H9 (cell line): Measurements from ENCODE around the gene GID8. TPM values are rescaled to one million over a fixed set of nuclear protein-coding genes. Genes with fewer than 3 reads are reported as not detected.

Source experiments
- DNase-seq: peaks from one replicate; pipeline ENCODE4 v3.0.0-alpha.2; 2017
- H2AFZ ChIP-seq: one replicate; pipeline ENCODE4 v1.6.1; 2013; ENCODE audit warnings: mild to moderate bottlenecking, low read length, control low read depth, moderate library complexity
- H2AK5ac ChIP-seq: 2 replicates; pipeline ENCODE4 v1.6.1; 2013; ENCODE audit warnings: low read length, control low read depth, mixed read lengths; ENCODE audit not compliant: insufficient read length
- H2BK120ac ChIP-seq: one replicate; pipeline ENCODE4 v1.6.1; 2013; ENCODE audit warnings: low read depth, mild to moderate bottlenecking, low read length, control low read depth, inconsistent platforms; ENCODE audit not compliant: poor library complexity, severe bottlenecking
- H2BK12ac ChIP-seq: 2 replicates; pipeline ENCODE4 v1.6.1; 2013; ENCODE audit warnings: low read length, control low read depth, mixed read lengths, low read depth; ENCODE audit not compliant: insufficient read length
- H2BK15ac ChIP-seq: 2 replicates; pipeline ENCODE4 v1.6.1; 2013; ENCODE audit warnings: low read depth, low read length, control low read depth
- H2BK20ac ChIP-seq: one replicate; pipeline ENCODE4 v1.6.1; 2013; ENCODE audit warnings: low read depth, mild to moderate bottlenecking, low read length, control low read depth, inconsistent platforms; ENCODE audit not compliant: poor library complexity, severe bottlenecking
- H2BK5ac ChIP-seq: 2 replicates; pipeline ENCODE4 v1.6.1; 2013; ENCODE audit warnings: low read length, control low read depth, mixed read lengths; ENCODE audit not compliant: insufficient read length
- H3K14ac ChIP-seq: 2 replicates; pipeline ENCODE4 v1.6.1; 2013; ENCODE audit warnings: low read length, control low read depth; ENCODE audit not compliant: insufficient read depth
- H3K18ac ChIP-seq: 2 replicates; pipeline ENCODE4 v1.6.1; 2013; ENCODE audit warnings: low read depth, mild to moderate bottlenecking, mixed read lengths, low read length, control low read depth; ENCODE audit not compliant: insufficient read length
- H3K23ac ChIP-seq: 2 replicates; pipeline ENCODE4 v1.6.1; 2013; ENCODE audit warnings: low read length, control low read depth, mixed read lengths, low read depth; ENCODE audit not compliant: insufficient read length
- H3K23me2 ChIP-seq: 2 replicates; pipeline ENCODE4 v1.6.1; 2013; ENCODE audit warnings: low read depth, mild to moderate bottlenecking, mixed read lengths, low read length, control low read depth; ENCODE audit not compliant: insufficient read length, poor library complexity, severe bottlenecking
- H3K27ac ChIP-seq: 2 replicates; pipeline ENCODE4 v1.5.1; 2013; ENCODE audit warnings: low read length, control low read depth, mixed read lengths, low read depth; ENCODE audit not compliant: insufficient read length
- H3K27me3 ChIP-seq: 2 replicates; pipeline ENCODE4 v1.6.1; 2013; ENCODE audit warnings: low read length, control low read depth, inconsistent platforms; ENCODE audit not compliant: insufficient read depth
- H3K4ac ChIP-seq: 2 replicates; pipeline ENCODE4 v1.6.1; 2013; ENCODE audit warnings: low read depth, mild to moderate bottlenecking, control low read depth, inconsistent platforms, low read length, moderate library complexity
- H3K4me1 ChIP-seq: 2 replicates; pipeline ENCODE4 v1.6.1; 2013; ENCODE audit warnings: low read length, control low read depth, inconsistent platforms; ENCODE audit not compliant: insufficient read depth
- H3K4me2 ChIP-seq: 2 replicates; pipeline ENCODE4 v1.6.1; 2013; ENCODE audit warnings: low read length, control low read depth, mixed read lengths; ENCODE audit not compliant: insufficient read length, insufficient read depth
- H3K56ac ChIP-seq: 2 replicates; pipeline ENCODE4 v1.6.1; 2013; ENCODE audit warnings: low read depth, mild to moderate bottlenecking, mixed read lengths, low read length, control low read depth; ENCODE audit not compliant: insufficient read length
- H3K79me1 ChIP-seq: 2 replicates; pipeline ENCODE4 v1.6.1; 2013; ENCODE audit warnings: low read depth, mild to moderate bottlenecking, moderate library complexity, low read length, control low read depth, inconsistent platforms; ENCODE audit not compliant: insufficient read depth, poor library complexity, severe bottlenecking
- H3K79me2 ChIP-seq: 2 replicates; pipeline ENCODE4 v1.6.1; 2013; ENCODE audit warnings: low read length, control low read depth, inconsistent platforms; ENCODE audit not compliant: insufficient read depth
- H3K9ac ChIP-seq: 2 replicates; pipeline ENCODE4 v1.6.1; 2013; ENCODE audit warnings: low read length, control low read depth, mixed read lengths; ENCODE audit not compliant: insufficient read length; ENCODE audit errors: extremely low read depth
- H3K9me3 ChIP-seq: one replicate; pipeline ENCODE4 v1.6.1; 2013; ENCODE audit warnings: low read depth, low read length, inconsistent platforms; ENCODE audit not compliant: control insufficient read depth
- H3T11ph ChIP-seq: one replicate; pipeline ENCODE4 v1.6.1; 2013; ENCODE audit warnings: mild to moderate bottlenecking, low read length, control low read depth, inconsistent platforms
- H4K20me1 ChIP-seq: one replicate; pipeline ENCODE4 v1.6.1; 2013; ENCODE audit not compliant: control insufficient read depth, insufficient read length, insufficient read depth
- H4K5ac ChIP-seq: 2 replicates; pipeline ENCODE4 v1.6.1; 2013; ENCODE audit warnings: low read depth, mild to moderate bottlenecking, mixed read lengths, low read length, control low read depth; ENCODE audit not compliant: insufficient read length
- H4K8ac ChIP-seq: replicated peaks from 2 replicates; pipeline ENCODE4 v1.6.1; 2013; ENCODE audit warnings: low read length, control low read depth, mixed read lengths, low read depth; ENCODE audit not compliant: insufficient read length
- H4K91ac ChIP-seq: 2 replicates; pipeline ENCODE4 v1.6.1; 2013; ENCODE audit warnings: low read depth, mild to moderate bottlenecking, moderate library complexity, mixed read lengths, low read length, control low read depth; ENCODE audit not compliant: insufficient read length
- H3K27ac Mint-ChIP-seq, 3 experiments: 2 replicates in 2 of 3; 3 replicates in 1 of 3; pipeline ENCODE4 v1.8.0; 2020 to 2021; ENCODE audit warnings: mixed read lengths in 3 of 3, mild to moderate bottlenecking in 1 of 3, moderate library complexity in 1 of 3
- H3K27me3 Mint-ChIP-seq: 2 replicates; pipeline ENCODE4 v1.8.0; 2021; ENCODE audit warnings: low read depth, mild to moderate bottlenecking, moderate library complexity, mixed read lengths
- H3K36me3 Mint-ChIP-seq, 3 experiments: 2 replicates in 2 of 3; 3 replicates in 1 of 3; pipeline ENCODE4 v1.8.0; 2020 to 2021; ENCODE audit warnings: low read depth in 3 of 3, mixed read lengths in 3 of 3; ENCODE audit not compliant: insufficient read depth in 1 of 3
- H3K4me1 Mint-ChIP-seq, 2 experiments: 2 replicates each; pipeline ENCODE4 v1.8.0; 2020; ENCODE audit warnings: mixed read lengths in 2 of 2
- H3K4me3 Mint-ChIP-seq, 2 experiments: 2 replicates in 1 of 2; 3 replicates in 1 of 2; pipeline ENCODE4 v1.8.0; 2020 to 2021; ENCODE audit warnings: mild to moderate bottlenecking in 2 of 2, mixed read lengths in 2 of 2, moderate library complexity in 1 of 2
- H3K9me3 Mint-ChIP-seq, 2 experiments: 2 replicates in 1 of 2; 3 replicates in 1 of 2; pipeline ENCODE4 v1.8.0; 2020; ENCODE audit warnings: mild to moderate bottlenecking in 2 of 2, mixed read lengths in 2 of 2, moderate library complexity in 1 of 2
- CTCF ChIP-seq: fragments of 200-600 bp; sonication (generic); conservative IDR thresholded peaks from 3 replicates; pipeline ENCODE4 v1.8.0; 2021; ENCODE audit warnings: antibody characterized with exemption, mild to moderate bottlenecking
- WGBS: extraction: QIAGEN DNeasy Blood & Tissue Kit; methylation state at CpG from one replicate; pipeline ENCODE4 v1.1.7; 2013; ENCODE audit warnings: missing lambda C conversion rate, low lambda C conversion rate, mixed read lengths; ENCODE audit not compliant: insufficient read length; ENCODE audit errors: extremely low coverage; 5-methylcytosine and 5-hydroxymethylcytosine counted together
- total RNA-seq: library from RNA; stranded (reverse); gene quantifications from 2 replicates; pipeline ENCODE4 v1.2.1, GENCODE V29; 2021

GID8 gene
- total RNA-seq, 1 experiment from 2014 or later = 60.9 TPM

DNA sequence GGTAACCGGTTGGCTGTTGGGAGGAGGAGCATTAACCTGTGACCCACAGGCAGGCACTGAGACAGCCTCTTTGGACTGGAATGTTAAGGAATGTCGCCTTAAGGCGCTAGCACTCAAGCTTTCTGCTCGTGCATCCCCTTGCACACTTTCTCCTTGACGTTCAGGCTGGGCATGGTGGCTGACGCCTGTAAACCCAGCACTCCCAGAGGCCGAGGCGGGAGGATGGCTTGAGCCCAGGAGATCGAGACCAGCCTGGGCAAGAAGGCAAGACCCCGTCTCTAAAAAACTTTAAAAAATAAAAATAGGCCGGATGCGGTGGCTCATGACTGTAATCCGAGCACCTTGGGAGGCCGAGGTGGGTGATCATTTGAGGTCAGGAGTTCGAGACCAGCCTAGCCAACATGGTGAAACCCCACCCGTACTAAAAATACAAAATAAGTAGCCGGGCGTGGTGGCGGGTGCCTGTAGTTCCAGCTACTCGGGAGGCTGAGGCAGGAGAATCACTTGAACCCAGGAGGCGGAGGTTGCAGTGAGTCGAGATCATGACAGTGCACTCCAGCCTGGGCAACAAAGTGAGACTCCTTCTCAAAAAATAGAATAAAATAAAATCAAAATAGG is 1.9 kb upstream of the GID8 start:
- Histone ChIP-seq H3K56ac (no peak overlapping the region), H4K8ac (no peak overlapping the region), H3K4ac (no peak overlapping the region), H3K4me1 (peaks cover 13% of the 10 kb centered on the region; the same call in 1 of the 2 replicates), H3K9me3 (no peaks in the 10 kb centered on the region), H3K23ac (no peak overlapping the region), H3K27ac (no peak overlapping the region), H4K20me1 (no peaks in the 10 kb centered on the region), H3T11ph (no peak overlapping the region), H3K79me2 (peaks cover 83% of the 10 kb centered on the region), H3K27me3 (no peaks in the 10 kb centered on the region), H2BK20ac (no peak overlapping the region), H4K5ac (no peak overlapping the region), H2BK15ac (no peak overlapping the region), H3K79me1 (no peaks in the 10 kb centered on the region), H3K4me2 (peak overlapping the region; percentile 47), H2AK5ac (no peak overlapping the region), H3K14ac (no peak overlapping the region; the same call in 1 of the 2 replicates), H3K23me2 (no peaks in the 10 kb centered on the region), H2AFZ (no peak overlapping the region), H2BK12ac (no peak overlapping the region), H2BK120ac (no peak overlapping the region), H4K91ac (no peak overlapping the region), H3K18ac (no peak overlapping the region), H3K9ac (peak overlapping the region; percentile 20), H2BK5ac (no peak overlapping the region)
- WGBS = no CpG with 5 or more reads among the region's 22 CpGs
- DNase-seq = no peak
- peaks cover 7 to 25% (median 8%) of the 10 kb centered on the region in 3 experiments for H3K36me3 Mint-ChIP-seq
- peaks cover 2% of the 10 kb centered on the region; the same call in 1 of the 2 replicates for H3K27me3 Mint-ChIP-seq
- H3K27ac Mint-ChIP-seq = no peak overlapping the region
- H3K4me3 Mint-ChIP-seq = no peak overlapping the region; a peak in 2 of 5 replicates
- TF ChIP-seq CTCF = no peak
- no peaks in the 10 kb centered on the region for H3K9me3 Mint-ChIP-seq
- H3K4me1 Mint-ChIP-seq = peaks cover 27 to 34% of the 10 kb centered on the region in 2 experiments
